ENCODE measurements around the gene EGFL7. TPM values are rescaled to one million over a fixed set of nuclear protein-coding genes. Genes with fewer than 3 reads are reported as not detected.

EGFL7 gene
- total RNA-seq, 4 donors from 2014 or later: 38.4 to 143 (median 81.6) TPM

DNA sequence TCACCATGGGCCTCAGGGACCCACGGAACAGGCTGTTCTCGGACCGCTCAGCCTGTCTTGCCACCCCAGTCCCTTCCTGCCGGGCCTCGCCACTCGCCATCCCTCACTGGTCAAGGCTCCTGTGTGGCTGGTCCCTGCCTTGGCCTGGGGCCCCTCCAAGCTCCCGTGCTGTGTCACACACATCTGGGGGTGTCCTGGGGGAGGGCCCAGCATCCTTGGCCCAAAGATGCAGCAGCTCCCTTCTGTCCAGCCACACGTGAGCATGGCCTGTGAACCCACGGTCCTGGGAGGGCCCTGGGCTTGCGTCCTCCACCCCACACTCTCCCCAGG, 425 bp upstream of the EGFL7 start:
- Histone ChIP-seq H3K27me3 (no peaks in the 10 kb centered on the region), H3K36me3 (peaks cover 11 to 18% of the 10 kb centered on the region in 2 donors), H3K4me1 (peaks cover 0 to 9% of the 10 kb centered on the region in 2 donors), H3K4me3 (replicated peaks in 1 of 3) (peak overlapping the region in 1 of 3 donors; percentile 13), H3K9me3 (no peaks in the 10 kb centered on the region), H3K27ac (peak overlapping the region; percentile 46 to 72 (median 61))
- 67 to 88% methylated on average over 1 to 9 of the region's 10 CpGs for WGBS, 2 donors
- no peak for TF ChIP-seq POLR2A (IDR thresholded peaks at IDR 0.05)
- TF ChIP-seq, protein P1, sequence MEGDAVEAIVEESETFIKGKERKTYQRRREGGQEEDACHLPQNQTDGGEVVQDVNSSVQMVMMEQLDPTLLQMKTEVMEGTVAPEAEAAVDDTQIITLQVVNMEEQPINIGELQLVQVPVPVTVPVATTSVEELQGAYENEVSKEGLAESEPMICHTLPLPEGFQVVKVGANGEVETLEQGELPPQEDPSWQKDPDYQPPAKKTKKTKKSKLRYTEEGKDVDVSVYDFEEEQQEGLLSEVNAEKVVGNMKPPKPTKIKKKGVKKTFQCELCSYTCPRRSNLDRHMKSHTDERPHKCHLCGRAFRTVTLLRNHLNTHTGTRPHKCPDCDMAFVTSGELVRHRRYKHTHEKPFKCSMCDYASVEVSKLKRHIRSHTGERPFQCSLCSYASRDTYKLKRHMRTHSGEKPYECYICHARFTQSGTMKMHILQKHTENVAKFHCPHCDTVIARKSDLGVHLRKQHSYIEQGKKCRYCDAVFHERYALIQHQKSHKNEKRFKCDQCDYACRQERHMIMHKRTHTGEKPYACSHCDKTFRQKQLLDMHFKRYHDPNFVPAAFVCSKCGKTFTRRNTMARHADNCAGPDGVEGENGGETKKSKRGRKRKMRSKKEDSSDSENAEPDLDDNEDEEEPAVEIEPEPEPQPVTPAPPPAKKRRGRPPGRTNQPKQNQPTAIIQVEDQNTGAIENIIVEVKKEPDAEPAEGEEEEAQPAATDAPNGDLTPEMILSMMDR (IDR thresholded peaks at IDR 0.05): no peak
- DNase-seq: no peak
- intact Hi-C loops (cut with DNase I): no loop called here

- H3K4me3 ChIP-seq (replicated peaks in 1 of 3): peak overlapping the region in 1 of 3 donors; percentile 38
These were observed 1.5 kb downstream of the EGFL7 start for GRCh38 chr9:136664000-136664915.

GRCh38 chr9:136665111-136665703, 2.5 kb downstream of the EGFL7 start:
- H3K36me3 ChIP-seq: peaks cover 11 to 18% of the 10 kb centered on the region in 2 donors
- no peaks in the 10 kb centered on the region for H3K9me3 ChIP-seq
- peaks cover 0 to 9% of the 10 kb centered on the region in 2 donors for H3K4me1 ChIP-seq
- H3K27me3 ChIP-seq: no peaks in the 10 kb centered on the region
- H3K4me3 ChIP-seq (replicated peaks in 1 of 3): peak overlapping the region in 1 of 3 donors; percentile 38
- DNase-seq: no peak
- H3K27ac ChIP-seq: peak overlapping the region; percentile 26 to 61 (median 36)
- WGBS, 2 donors: 35% methylated on average over 2 of the region's 49 CpGs; no CpG with 5 or more reads in 1 of the 2 donors
- TF ChIP-seq, protein P1 (IDR thresholded peaks at IDR 0.05): peak in 3 of 6 experiments; percentile 23 to 26 (median 23)
- no peak for TF ChIP-seq POLR2A (IDR thresholded peaks at IDR 0.05)
- intact Hi-C loops (cut with DNase I): no loop called here

More at GRCh38 chr9:136664000-136664915, 1.5 kb downstream of the EGFL7 start:
- TF ChIP-seq, protein P1 (IDR thresholded peaks at IDR 0.05): no peak
- TF ChIP-seq POLR2A (IDR thresholded peaks at IDR 0.05): no peak
- no peaks in the 10 kb centered on the region for H3K9me3 ChIP-seq
- peaks cover 0 to 9% of the 10 kb centered on the region in 2 donors for H3K4me1 ChIP-seq
- peak overlapping the region; percentile 4 to 68 (median 61) for H3K27ac ChIP-seq
- intact Hi-C loops (cut with DNase I): no loop called here
- no peaks in the 10 kb centered on the region for H3K27me3 ChIP-seq
- DNase-seq: no peak
- WGBS, 2 donors: 73 to 83% methylated on average over 13 to 20 of the region's 27 CpGs
- H3K36me3 ChIP-seq: peaks cover 11 to 18% of the 10 kb centered on the region in 2 donors

- no peak for DNase-seq
- H3K27me3 ChIP-seq: no peaks in the 10 kb centered on the region
- H3K36me3 ChIP-seq: peaks cover 11 to 18% of the 10 kb centered on the region in 2 donors
- intact Hi-C loops (cut with DNase I): no loop called here
- H3K9me3 ChIP-seq: no peaks in the 10 kb centered on the region
- no peak overlapping the region for H3K27ac ChIP-seq
- peak overlapping the region in 1 of 3 donors; percentile 47 for H3K4me3 ChIP-seq (replicated peaks in 1 of 3)
- no peak for TF ChIP-seq POLR2A (IDR thresholded peaks at IDR 0.05)
- TF ChIP-seq, protein P1 (IDR thresholded peaks at IDR 0.05): peak in 2 of 6 experiments; percentile 5 to 29
- H3K4me1 ChIP-seq: peaks cover 0 to 14% of the 10 kb centered on the region in 2 donors
- no CpG with 5 or more reads among the region's 109 CpGs for WGBS, 2 donors
These were observed 3.1 kb downstream of the EGFL7 start for GRCh38 chr9:136665704-136666371.
